Effector memory CD8-positive, alpha-beta T cell (primary cell): ENCODE data around the gene TMEM108.

Experiments
- ATAC-seq: fragments of 150-1000 bp; cut with Tn5 transposase; replicated peaks from 2 replicates; pipeline ENCODE4 v1.10.0; 2021; ENCODE audit warnings: mild to moderate bottlenecking, moderate library complexity
- DNase-seq, 3 experiments: peaks; one replicate each; pipeline ENCODE4 v3.0.0; 2021
- H3K27ac Mint-ChIP-seq, 2 donors: one replicate each; pipeline ENCODE4 v1.8.0; 2022; ENCODE audit warnings: mild to moderate bottlenecking in 2 of 2, mixed read lengths in 2 of 2, moderate library complexity in 2 of 2
- H3K27me3 Mint-ChIP-seq, 2 donors: one replicate each; pipeline ENCODE4 v1.8.0; 2022; ENCODE audit warnings: mixed read lengths in 2 of 2
- H3K36me3 Mint-ChIP-seq: one replicate; pipeline ENCODE4 v1.8.0; 2022; ENCODE audit warnings: mild to moderate bottlenecking, moderate library complexity, mixed read lengths; ENCODE audit not compliant: insufficient read depth
- H3K4me1 Mint-ChIP-seq, 2 donors: one replicate each; pipeline ENCODE4 v1.8.0; 2022; ENCODE audit warnings: low read depth in 2 of 2, mixed read lengths in 2 of 2
- H3K4me3 Mint-ChIP-seq, 2 donors: one replicate each; pipeline ENCODE4 v1.8.0; 2022; ENCODE audit warnings: mild to moderate bottlenecking in 2 of 2, mixed read lengths in 2 of 2, moderate library complexity in 2 of 2
- H3K9me3 Mint-ChIP-seq, 2 donors: one replicate each; pipeline ENCODE4 v1.8.0; 2022; ENCODE audit warnings: mixed read lengths in 2 of 2

TMEM108 gene

DNA sequence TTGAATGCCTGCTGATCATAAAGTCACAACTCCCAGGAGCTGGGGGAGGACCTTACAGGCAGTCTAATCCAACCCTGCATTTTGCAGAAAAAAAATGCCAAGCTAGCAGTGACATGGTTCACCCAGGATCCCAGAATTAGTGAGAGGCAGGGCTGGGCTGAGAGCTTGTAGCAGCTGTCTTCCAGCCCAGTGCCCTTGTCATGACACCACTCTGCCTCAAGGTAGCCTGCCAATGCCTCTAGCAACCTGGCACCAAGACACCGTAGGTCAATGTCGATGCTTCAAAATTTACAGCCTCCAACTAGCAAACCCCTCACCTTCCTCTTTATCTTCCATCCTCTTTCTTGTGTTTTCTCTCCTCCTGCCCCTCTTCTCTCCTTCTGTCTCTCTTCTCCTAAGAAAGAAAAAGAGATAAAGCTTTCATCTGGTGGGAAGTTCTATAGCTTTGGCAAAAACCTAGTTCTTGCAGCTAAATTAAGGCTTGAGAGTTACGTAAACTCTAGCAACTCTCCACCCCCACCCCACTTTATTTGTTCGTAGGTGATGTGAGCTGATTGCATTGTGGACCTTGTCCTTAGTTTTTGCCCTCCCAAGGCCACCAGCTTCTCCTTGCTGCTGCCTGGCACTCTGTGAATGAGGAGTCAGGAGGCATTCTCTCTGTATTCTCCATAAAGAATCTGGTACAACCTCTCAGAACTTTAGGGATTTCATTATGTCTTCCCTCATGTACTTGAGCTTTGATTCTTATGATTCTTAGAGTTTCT lies 343.3 kb downstream of the TMEM108 start:
- no peaks in the 10 kb centered on the region for H3K4me1 Mint-ChIP-seq

DNA sequence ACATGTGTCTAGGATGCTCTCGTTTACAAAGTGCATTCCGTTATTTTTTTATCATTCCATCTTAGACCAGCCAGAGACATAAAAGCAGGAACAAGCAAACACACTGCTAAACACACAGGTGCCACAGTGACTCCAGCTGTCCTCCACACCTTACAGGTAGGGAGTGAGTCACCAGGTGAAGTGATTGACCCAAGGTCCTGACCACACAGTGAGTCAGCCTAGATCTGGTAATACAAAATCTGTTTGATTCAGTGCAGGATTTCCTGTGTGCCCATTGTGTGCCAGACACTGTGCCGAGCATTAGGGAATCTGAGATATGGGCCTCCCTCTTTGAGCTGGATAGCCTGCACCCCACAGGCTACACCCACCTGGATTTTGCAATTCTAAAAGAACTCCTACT lies 345.0 kb downstream of the TMEM108 start:
- Mint-ChIP-seq H3K27me3 (peaks cover 38 to 59% of the 10 kb centered on the region in 2 donors), H3K4me1 (no peaks in the 10 kb centered on the region), H3K9me3 (no peaks in the 10 kb centered on the region), H3K36me3 (no peaks in the 10 kb centered on the region), H3K27ac (no peak overlapping the region), H3K4me3 (no peak overlapping the region)
- ATAC-seq (no peak), DNase-seq (no peak)

More for the DNA sequence above, 343.3 kb downstream of the TMEM108 start:
- Mint-ChIP-seq H3K4me3 (no peak overlapping the region), H3K27ac (no peak overlapping the region), H3K9me3 (no peaks in the 10 kb centered on the region), H3K27me3 (peaks cover 33 to 70% of the 10 kb centered on the region in 2 donors), H3K36me3 (no peaks in the 10 kb centered on the region)
- ATAC-seq = no peak
- no peak for DNase-seq

DNA sequence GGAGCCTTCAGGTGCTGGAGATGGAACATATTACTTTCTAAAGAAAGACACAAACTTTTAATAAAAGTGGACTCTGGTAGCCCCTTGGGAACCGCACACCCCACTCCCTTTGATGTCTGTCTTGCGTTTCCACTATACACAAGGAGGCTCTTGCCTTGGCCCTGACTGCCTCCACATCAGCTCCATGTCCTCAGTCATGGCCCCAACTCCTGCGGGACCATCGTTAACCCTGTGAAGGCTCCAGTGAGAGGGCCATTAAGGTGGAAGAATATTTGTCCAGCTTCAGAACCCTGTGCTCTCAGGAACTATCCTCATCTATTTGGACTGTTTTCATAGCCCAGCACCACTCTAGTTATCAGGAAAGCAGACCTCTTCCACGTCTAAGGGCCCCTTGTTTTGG lies 345.6 kb downstream of the TMEM108 start:
- ATAC-seq (no peak), DNase-seq (no peak)
- Mint-ChIP-seq H3K36me3 (no peaks in the 10 kb centered on the region), H3K27ac (no peak overlapping the region), H3K27me3 (peaks cover 38 to 60% of the 10 kb centered on the region in 2 donors), H3K4me3 (no peak overlapping the region), H3K9me3 (no peaks in the 10 kb centered on the region), H3K4me1 (no peaks in the 10 kb centered on the region)

DNA sequence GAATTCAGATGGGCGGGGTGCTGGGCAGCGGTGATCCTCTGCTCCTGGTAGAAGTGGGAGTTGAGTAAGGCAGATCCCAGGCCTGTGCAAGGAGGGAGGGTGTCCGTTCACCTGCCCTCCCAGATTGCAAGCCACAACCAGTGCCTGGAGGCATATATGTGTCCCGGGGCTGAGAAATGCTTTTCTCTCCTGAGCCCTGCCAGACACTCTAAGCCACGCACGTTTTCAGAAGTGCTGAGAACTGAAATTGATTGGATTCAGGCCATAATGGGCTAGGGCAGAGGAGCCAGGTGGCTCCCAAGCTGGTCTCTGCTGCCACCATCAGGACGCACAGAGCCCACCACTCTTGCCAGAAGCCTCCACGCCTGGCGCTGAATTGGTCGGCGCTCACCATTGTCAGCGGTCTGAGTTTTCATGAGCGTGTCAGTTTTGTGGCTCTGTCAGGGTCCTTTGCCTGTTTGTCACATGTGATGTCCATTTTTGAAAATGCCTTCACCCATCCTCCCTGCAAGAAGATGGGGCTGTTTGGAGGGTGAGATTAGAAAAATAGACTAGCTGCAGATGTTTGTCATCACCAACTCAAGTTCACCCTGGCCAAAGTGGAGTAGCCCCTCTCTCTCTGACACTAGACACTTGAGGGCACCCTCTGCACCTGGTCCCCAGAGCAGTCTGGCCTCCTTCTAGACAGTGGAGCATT lies 346.3 kb downstream of the TMEM108 start:
- no peak overlapping the region for H3K4me3 Mint-ChIP-seq
- DNase-seq = no peak
- H3K36me3 Mint-ChIP-seq = no peaks in the 10 kb centered on the region
- no peaks in the 10 kb centered on the region for H3K9me3 Mint-ChIP-seq
- ATAC-seq = no peak
- no peak overlapping the region for H3K27ac Mint-ChIP-seq
- H3K4me1 Mint-ChIP-seq = no peaks in the 10 kb centered on the region
- H3K27me3 Mint-ChIP-seq = peaks cover 38 to 65% of the 10 kb centered on the region in 2 donors

DNA sequence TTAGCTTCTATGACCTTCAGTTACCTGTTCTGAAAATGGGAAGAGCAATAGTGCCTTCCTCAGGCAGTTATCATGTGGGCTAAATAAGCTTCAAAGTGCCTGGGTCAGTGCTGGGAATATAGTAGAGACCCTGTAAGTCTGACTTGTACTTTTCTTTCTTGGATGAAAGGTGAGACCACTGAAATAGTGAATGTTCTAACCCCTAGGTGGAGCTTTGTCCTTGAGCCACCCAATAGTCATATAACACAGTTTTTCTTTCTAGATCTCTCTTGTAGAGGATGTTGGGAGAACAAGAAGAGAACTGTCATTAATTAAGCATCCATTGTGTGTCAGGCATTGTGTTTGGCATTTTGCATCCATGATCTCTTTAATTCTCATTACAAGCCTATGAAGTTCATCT lies 348.7 kb downstream of the TMEM108 start:
- H3K27me3 Mint-ChIP-seq = peaks cover 29 to 46% of the 10 kb centered on the region in 2 donors
- H3K4me3 Mint-ChIP-seq = no peak overlapping the region
- H3K4me1 Mint-ChIP-seq = no peaks in the 10 kb centered on the region
- H3K9me3 Mint-ChIP-seq = no peaks in the 10 kb centered on the region
- no peak for ATAC-seq
- peaks cover 3% of the 10 kb centered on the region for H3K36me3 Mint-ChIP-seq
- no peak overlapping the region for H3K27ac Mint-ChIP-seq
- DNase-seq = no peak

DNA sequence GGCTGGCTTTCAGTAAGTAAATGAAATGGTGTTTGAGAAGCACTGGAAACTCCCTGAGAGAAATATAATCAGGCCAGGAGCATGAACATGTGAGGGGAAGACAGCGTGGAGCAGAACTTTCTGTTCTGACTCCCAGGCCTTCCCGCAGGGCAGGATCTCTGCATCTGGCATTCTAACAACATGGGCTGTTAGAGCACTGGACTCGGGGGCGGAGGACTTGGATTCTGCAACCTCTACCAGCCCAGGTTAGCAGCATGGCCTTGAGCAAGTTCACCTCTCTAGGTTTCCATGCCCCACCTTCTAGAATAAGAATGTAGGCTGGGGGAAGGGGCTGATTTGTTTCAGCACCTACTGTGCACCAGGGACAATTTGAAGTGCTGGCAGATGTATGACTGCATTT lies 349.1 kb downstream of the TMEM108 start:
- ATAC-seq = no peak
- peaks cover 24 to 41% of the 10 kb centered on the region in 2 donors for H3K27me3 Mint-ChIP-seq
- DNase-seq = no peak
- no peak overlapping the region for H3K4me3 Mint-ChIP-seq
- H3K4me1 Mint-ChIP-seq = no peaks in the 10 kb centered on the region
- no peaks in the 10 kb centered on the region for H3K9me3 Mint-ChIP-seq
- H3K36me3 Mint-ChIP-seq = peaks cover 3% of the 10 kb centered on the region
- no peak overlapping the region for H3K27ac Mint-ChIP-seq

DNA sequence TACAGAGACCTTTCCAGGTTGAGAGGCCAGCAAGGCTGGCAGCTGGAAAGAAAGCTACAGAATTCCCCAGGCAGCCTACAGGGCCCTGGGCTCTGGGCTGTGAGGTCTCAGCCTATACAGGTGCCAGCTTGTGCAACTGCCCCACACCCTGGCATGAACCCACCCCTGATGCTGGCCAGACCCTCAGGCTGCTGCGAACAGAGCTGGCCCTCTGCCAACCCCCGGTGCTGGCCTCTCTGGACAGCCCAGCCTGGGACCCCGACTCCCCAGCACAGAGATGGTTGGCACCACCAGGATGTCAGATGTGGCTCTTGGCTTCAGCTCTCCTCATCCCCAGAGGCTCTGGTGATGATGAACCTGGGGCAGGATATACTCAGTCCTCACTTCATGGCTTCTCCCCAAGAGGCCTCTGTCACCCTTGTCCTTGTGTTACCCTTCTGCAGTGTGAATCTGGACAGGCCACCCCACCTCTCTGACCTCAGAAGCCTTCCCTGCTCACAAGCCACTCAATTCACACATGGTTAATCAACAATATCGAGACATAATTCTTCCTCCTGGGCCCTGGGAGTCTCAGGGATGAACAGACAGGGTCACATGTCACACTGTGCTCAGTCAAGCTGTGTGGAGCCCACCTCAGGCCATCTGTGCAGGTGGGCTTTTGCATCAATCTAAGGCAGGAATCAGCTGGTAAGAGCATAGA lies 350.7 kb downstream of the TMEM108 start:
- ATAC-seq (no peak), DNase-seq (no peak)
- Mint-ChIP-seq H3K27me3 (peaks cover 10 to 28% of the 10 kb centered on the region in 2 donors), H3K9me3 (no peaks in the 10 kb centered on the region), H3K4me3 (no peak overlapping the region), H3K4me1 (no peaks in the 10 kb centered on the region), H3K36me3 (peaks cover 3% of the 10 kb centered on the region), H3K27ac (no peak overlapping the region)

DNA sequence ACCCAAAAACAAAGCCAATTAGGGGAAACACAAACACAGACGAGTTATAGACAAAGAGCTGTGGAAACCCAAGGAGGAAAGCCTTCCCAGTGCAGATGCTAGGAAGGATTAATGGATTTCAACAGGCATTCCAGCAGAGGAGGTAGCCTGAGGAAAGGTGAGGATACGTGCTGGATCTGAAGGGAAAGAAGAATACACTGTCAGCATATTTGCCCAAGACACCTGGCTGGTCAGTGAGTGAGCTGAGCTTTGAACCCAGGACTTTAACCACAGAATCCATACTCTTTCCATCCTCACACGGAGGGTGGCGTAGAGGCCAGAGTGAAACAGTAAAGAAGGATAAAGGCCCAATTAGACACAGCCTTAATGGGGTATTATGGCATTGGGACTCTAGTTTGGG lies 352.5 kb downstream of the TMEM108 start:
- H3K27me3 Mint-ChIP-seq = peaks cover 5 to 9% of the 10 kb centered on the region in 2 donors
- no peak overlapping the region for H3K4me3 Mint-ChIP-seq
- DNase-seq = no peak
- peaks cover 0 to 2% of the 10 kb centered on the region in 2 donors for H3K4me1 Mint-ChIP-seq
- ATAC-seq = no peak
- H3K27ac Mint-ChIP-seq = peak overlapping the region in 1 of 2 donors; percentile 3
- peaks cover 3% of the 10 kb centered on the region for H3K36me3 Mint-ChIP-seq
- peaks cover 0 to 5% of the 10 kb centered on the region in 2 donors for H3K9me3 Mint-ChIP-seq

DNA sequence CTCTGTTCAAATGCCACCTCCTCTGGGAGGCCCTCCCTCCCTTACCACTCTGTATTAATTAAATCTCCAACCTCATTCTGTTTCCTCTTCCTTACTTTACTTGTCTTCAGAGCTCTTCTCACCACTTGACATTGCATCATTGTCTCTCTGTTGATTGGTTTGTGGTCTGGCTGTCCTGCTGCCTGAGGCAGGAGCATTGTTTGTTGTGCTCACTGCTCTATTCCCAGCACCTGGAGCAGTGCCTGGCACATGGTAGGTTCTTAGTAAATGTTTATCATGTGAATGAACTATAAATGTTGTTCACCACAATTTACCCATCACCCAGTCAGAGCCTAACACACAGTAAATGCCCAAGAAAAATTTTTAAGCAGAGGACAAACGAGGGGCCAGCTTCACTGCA lies 355.0 kb downstream of the TMEM108 start:
- Mint-ChIP-seq H3K27ac (no peak overlapping the region), H3K9me3 (peaks cover 0 to 5% of the 10 kb centered on the region in 2 donors), H3K4me1 (peaks cover 0 to 2% of the 10 kb centered on the region in 2 donors), H3K27me3 (peaks cover 4 to 11% of the 10 kb centered on the region in 2 donors), H3K36me3 (peaks cover 3% of the 10 kb centered on the region), H3K4me3 (no peak overlapping the region)
- DNase-seq (no peak), ATAC-seq (no peak)

DNA sequence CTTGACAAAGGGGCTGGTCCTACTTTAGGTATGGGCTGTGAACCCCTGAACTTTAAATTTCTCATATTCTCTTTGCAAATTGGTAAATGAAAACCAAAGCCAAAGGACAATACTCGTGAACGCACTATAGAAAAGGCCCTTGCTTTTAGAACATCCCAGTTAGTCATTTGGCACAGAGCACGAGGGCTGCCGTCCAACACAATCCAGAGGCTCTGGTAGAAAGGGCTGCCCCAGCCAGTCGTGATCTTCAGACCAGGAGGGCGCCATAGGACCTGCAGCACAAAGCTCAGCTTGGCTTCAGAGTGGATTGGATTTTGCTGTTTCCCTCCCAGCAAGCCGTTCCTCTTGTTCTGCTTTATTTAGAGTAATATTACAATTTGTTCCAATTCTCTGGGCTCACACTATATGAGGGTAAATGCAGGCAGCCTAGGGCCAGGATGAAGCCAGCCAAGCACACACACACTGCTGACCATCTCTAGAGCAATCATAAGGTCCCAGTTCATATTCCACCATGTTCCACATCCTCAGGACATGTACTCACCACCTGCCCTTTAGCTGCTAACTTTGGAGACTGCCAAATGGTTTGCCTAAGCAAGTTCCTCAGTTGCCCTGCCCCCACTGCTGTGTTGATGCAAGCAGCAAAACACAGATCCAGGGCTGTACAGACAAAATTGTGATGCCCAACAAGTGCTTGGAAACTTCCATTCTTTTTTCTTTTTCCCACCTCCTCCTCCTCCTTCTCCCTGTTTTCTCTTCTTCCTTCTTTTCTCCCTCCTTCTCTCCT lies 355.7 kb downstream of the TMEM108 start:
- ATAC-seq = no peak
- peaks cover 3% of the 10 kb centered on the region for H3K36me3 Mint-ChIP-seq
- peaks cover 0 to 5% of the 10 kb centered on the region in 2 donors for H3K9me3 Mint-ChIP-seq
- no peak for DNase-seq
- H3K4me3 Mint-ChIP-seq = no peak overlapping the region
- no peak overlapping the region for H3K27ac Mint-ChIP-seq
- peaks cover 7 to 11% of the 10 kb centered on the region in 2 donors for H3K27me3 Mint-ChIP-seq
- H3K4me1 Mint-ChIP-seq = peaks cover 0 to 2% of the 10 kb centered on the region in 2 donors

DNA sequence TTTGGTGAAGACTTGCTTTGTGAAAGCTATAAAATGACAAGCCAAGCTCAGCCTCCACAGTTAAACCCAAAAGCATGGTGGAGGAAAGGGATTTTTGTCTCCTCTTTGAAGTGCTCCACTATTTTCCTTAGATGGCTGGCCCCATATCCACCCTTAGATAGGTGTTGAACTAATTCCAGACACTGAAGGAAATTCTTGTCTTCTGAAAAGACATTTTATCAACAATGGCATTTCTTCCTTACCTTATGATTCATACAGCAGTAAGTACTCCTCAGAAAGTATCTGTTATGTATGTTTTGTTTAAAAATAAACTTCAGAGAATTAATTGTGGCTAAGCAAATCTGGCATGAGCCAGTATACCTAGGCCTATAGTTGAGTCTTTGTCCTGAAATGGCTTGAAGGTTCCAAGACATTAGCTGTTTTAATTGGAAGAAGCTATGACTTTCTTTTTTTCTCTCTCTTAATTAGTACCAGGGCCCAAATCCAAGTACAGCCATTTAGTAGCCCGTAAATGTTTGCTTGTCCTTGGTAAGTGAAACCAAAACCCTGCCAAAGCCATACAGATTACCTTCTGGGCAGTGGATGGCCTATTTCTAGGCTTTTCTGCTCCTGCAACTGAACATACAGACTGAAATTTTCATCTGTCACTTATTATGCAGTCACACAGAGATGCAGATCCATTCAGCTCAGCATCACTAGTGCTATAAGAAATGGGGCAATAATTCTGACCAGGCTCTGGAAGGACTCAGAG lies 356.5 kb downstream of the TMEM108 start:
- Mint-ChIP-seq H3K4me1 (peaks cover 0 to 2% of the 10 kb centered on the region in 2 donors), H3K27me3 (peaks cover 7 to 16% of the 10 kb centered on the region in 2 donors), H3K36me3 (peaks cover 3% of the 10 kb centered on the region), H3K9me3 (peaks cover 0 to 5% of the 10 kb centered on the region in 2 donors), H3K27ac (no peak overlapping the region), H3K4me3 (no peak overlapping the region)
- ATAC-seq (no peak), DNase-seq (no peak)

DNA sequence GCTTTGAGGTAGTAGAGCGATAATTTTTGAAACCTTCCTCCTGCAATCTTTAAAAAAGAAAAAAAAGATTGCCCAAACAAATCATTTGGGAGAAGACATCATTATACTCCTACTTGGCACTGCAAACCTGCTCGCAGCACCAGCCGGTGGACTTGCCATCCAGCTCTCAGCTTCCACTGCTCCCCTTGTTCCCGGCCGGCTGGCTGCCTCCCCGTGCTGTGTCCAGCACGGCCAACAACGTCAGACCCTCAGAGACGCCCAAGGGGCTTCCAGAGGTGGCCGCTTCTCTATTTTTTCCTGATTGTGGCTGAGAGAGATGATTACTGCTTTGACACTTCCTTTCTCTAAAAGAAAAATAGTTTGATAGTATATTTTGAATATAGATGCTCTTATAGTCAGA lies 358.7 kb downstream of the TMEM108 start:
- Mint-ChIP-seq H3K4me3 (no peak overlapping the region), H3K27ac (no peak overlapping the region), H3K27me3 (peaks cover 7 to 20% of the 10 kb centered on the region in 2 donors), H3K4me1 (peaks cover 0 to 2% of the 10 kb centered on the region in 2 donors), H3K36me3 (no peaks in the 10 kb centered on the region), H3K9me3 (peaks cover 0 to 5% of the 10 kb centered on the region in 2 donors)
- ATAC-seq (no peak), DNase-seq (no peak)
